CD8-positive, alpha-beta memory T cell (primary cell): ENCODE results near the gene MVP. TPM values are rescaled to one million over a fixed set of nuclear protein-coding genes. Genes with fewer than 3 reads are reported as not detected.
"Not testable (repeated sequence)": the region's sequence is repeated elsewhere in the genome, so short reads cannot be mapped to it uniquely, and the experiment has no call there.

Experiments used
- CTCF ChIA-PET: fragments of 350-600 bp; sonication (Branson Sonifier 250); formaldehyde crosslinking; loops from one replicate; lab custom pipeline; 2021; ENCODE audit warnings: antibody characterized with exemption; lab: Charles Lee
- POLR2A ChIA-PET: fragments of 350-600 bp; sonication (Branson Sonifier 250); formaldehyde crosslinking; loops from one replicate; lab custom pipeline; 2021; ENCODE audit warnings: antibody characterized with exemption; lab: Charles Lee
- DNase-seq, 5 donors: peaks; one replicate each; pipeline versions ENCODE4 v3.0.0 to v3.0.0-alpha.2; 2020 to 2022; ENCODE audit warnings: mixed read lengths in 1 of 5
- H3K27ac ChIP-seq: one replicate; pipeline ENCODE4 v1.7.0; 2013; ENCODE audit warnings: low read depth, mild to moderate bottlenecking, low read length, moderate library complexity
- H3K27me3 ChIP-seq: 2 replicates; pipeline ENCODE4 v1.7.0; 2013; ENCODE audit warnings: low read length, mild to moderate bottlenecking; ENCODE audit not compliant: insufficient read depth, poor library complexity, severe bottlenecking
- H3K36me3 ChIP-seq: 2 replicates; pipeline ENCODE4 v1.7.0; 2013; ENCODE audit warnings: mild to moderate bottlenecking, low read length, moderate library complexity; ENCODE audit not compliant: insufficient read depth
- H3K4me1 ChIP-seq: 2 replicates; pipeline ENCODE4 v1.7.0; 2013; ENCODE audit warnings: mild to moderate bottlenecking, low read length, moderate library complexity; ENCODE audit not compliant: insufficient read depth
- H3K4me3 ChIP-seq: 2 replicates; pipeline ENCODE4 v1.7.0; 2013; ENCODE audit warnings: mild to moderate bottlenecking, low read length
- H3K9me3 ChIP-seq: 2 replicates; pipeline ENCODE4 v1.7.0; 2013; ENCODE audit warnings: mild to moderate bottlenecking, low read length
- H3K27ac Mint-ChIP-seq, 8 donors: one replicate each; pipeline ENCODE4 v1.8.0; 2020 to 2021; ENCODE audit warnings: mixed read lengths in 8 of 8, mild to moderate bottlenecking in 6 of 8, inconsistent platforms in 3 of 8, moderate library complexity in 3 of 8
- H3K27me3 Mint-ChIP-seq, 2 donors: one replicate each; pipeline ENCODE4 v1.8.0; 2020 to 2021; ENCODE audit warnings: mixed read lengths in 2 of 2, mild to moderate bottlenecking in 1 of 2, moderate library complexity in 1 of 2
- H3K36me3 Mint-ChIP-seq, 3 donors: one replicate each; pipeline ENCODE4 v1.8.0; 2020 to 2021; ENCODE audit warnings: mixed read lengths in 3 of 3, inconsistent platforms in 1 of 3, mild to moderate bottlenecking in 1 of 3
- H3K4me1 Mint-ChIP-seq, 3 donors: one replicate each; pipeline ENCODE4 v1.8.0; 2020 to 2021; ENCODE audit warnings: mixed read lengths in 3 of 3, inconsistent platforms in 1 of 3, mild to moderate bottlenecking in 1 of 3
- H3K4me3 Mint-ChIP-seq, 7 donors: one replicate each; pipeline ENCODE4 v1.8.0; 2020 to 2021; ENCODE audit warnings: mixed read lengths in 7 of 7, mild to moderate bottlenecking in 6 of 7, moderate library complexity in 4 of 7, inconsistent platforms in 2 of 7
- H3K9me3 Mint-ChIP-seq, 5 donors: one replicate each; pipeline ENCODE4 v1.8.0; 2020 to 2022; ENCODE audit warnings: mixed read lengths in 5 of 5, mild to moderate bottlenecking in 3 of 5, moderate library complexity in 2 of 5, inconsistent platforms in 1 of 5
- polyA plus RNA-seq: library from polyadenylated mRNA; unstranded; fragments of 300-500 nt; fragmentation: Illumina TruSeq; gene quantifications from one replicate; pipeline ENCODE4 v1.2.3, GENCODE V29; 2021
- total RNA-seq, 2 experiments: library from RNA; stranded (reverse); gene quantifications; one replicate each; pipeline ENCODE4 v1.2.3, GENCODE V29; 2021

MVP gene
- total and polyA plus RNA-seq, 3 experiments from 2014 or later: 54.5 to 155 (median 55.4) TPM

GRCh38 chr16:29784157-29784556 is 36.1 kb upstream of the MVP start:
- CTCF ChIA-PET: interaction anchor here (0.6 to 5.1 kb wide), 19 partner anchors 9 to 287 kb away, joined by 3 to 53 read pairs (median 6); partner anchors contain the start of genes MVP and PAGR1
- no peaks in the 10 kb centered on the region for H3K36me3 ChIP-seq
- Mint-ChIP-seq H3K4me1 (peaks cover 15 to 24% (median 24%) of the 10 kb centered on the region in 3 donors), H3K27me3 (peaks cover 0 to 3% of the 10 kb centered on the region in 2 donors), H3K27ac (peak overlapping the region in 6 of 8 donors; percentile 4 to 86 (median 44)), H3K4me3 (peak overlapping the region in 1 of 7 donors; percentile 25), H3K36me3 (peaks cover 0 to 2% (median 0%) of the 10 kb centered on the region in 3 donors), H3K9me3 (no peaks in the 10 kb centered on the region)
- no peak overlapping the region for H3K27ac ChIP-seq
- POLR2A ChIA-PET: interaction anchor here (0.6 to 1.0 kb wide), 3 partner anchors 29 to 46 kb away, joined by 3 read pairs; no protein-coding TSS in a partner anchor
- H3K9me3 ChIP-seq: no peaks in the 10 kb centered on the region
- peaks cover 14% of the 10 kb centered on the region for H3K4me1 ChIP-seq
- no peak overlapping the region for H3K4me3 ChIP-seq
- peak in 1 of 5 donors; percentile 36 for DNase-seq
- H3K27me3 ChIP-seq: no peaks in the 10 kb centered on the region

- Histone ChIP-seq H3K4me1 (peaks cover 20% of the 10 kb centered on the region), H3K9me3 (no peaks in the 10 kb centered on the region), H3K4me3 (peak overlapping the region; percentile 33), H3K36me3 (no peaks in the 10 kb centered on the region), H3K27ac (no peak overlapping the region), H3K27me3 (no peaks in the 10 kb centered on the region)
- Mint-ChIP-seq H3K36me3 (peaks cover 0 to 2% (median 0%) of the 10 kb centered on the region in 3 donors), H3K27me3 (peaks cover 0 to 3% of the 10 kb centered on the region in 2 donors), H3K27ac (peak overlapping the region in 7 of 8 donors; percentile 47 to 83 (median 74)), H3K4me1 (peaks cover 17 to 28% (median 27%) of the 10 kb centered on the region in 3 donors), H3K4me3 (peak overlapping the region; percentile 50 to 77 (median 69)), H3K9me3 (no peaks in the 10 kb centered on the region)
- peak; percentile 55 to 79 (median 62) for DNase-seq
- ChIA-PET CTCF (interaction anchor here (0.6 to 5.1 kb wide), 26 partner anchors 10 to 286 kb away, joined by 3 to 53 read pairs (median 5); partner anchors contain the start of genes MVP and PAGR1), POLR2A (interaction anchor here (0.5 to 1.6 kb wide), 10 partner anchors 22 to 612 kb away, joined by 3 to 9 read pairs (median 4); partner anchors contain the start of genes C16orf54 and PAGR1)
Measured at GRCh38 chr16:29784901-29785500, 35.3 kb upstream of the MVP start.

- H3K27ac ChIP-seq, H3K27me3 Mint-ChIP-seq, H3K36me3 ChIP-seq, H3K27me3 ChIP-seq, H3K9me3 Mint-ChIP-seq, H3K9me3 ChIP-seq, POLR2A ChIA-PET, H3K4me3 ChIP-seq: not testable (repeated sequence)
- Mint-ChIP-seq H3K27ac (peak overlapping the region in 1 of 8 donors; percentile 36), H3K4me3 (peak overlapping the region in 1 of 7 donors; percentile 10), H3K36me3 (peaks cover 0 to 12% (median 0%) of the 10 kb centered on the region in 3 donors), H3K4me1 (peaks cover 34 to 44% (median 37%) of the 10 kb centered on the region in 3 donors)
- H3K4me1 ChIP-seq: peaks cover 31% of the 10 kb centered on the region
- peak in 1 of 5 donors; percentile 8 for DNase-seq
- CTCF ChIA-PET: interaction anchor here (2.4 to 5.1 kb wide), 4 partner anchors 30 to 86 kb away, joined by 8 to 53 read pairs (median 24); partner anchors contain the start of gene PAGR1
Measured at GRCh38 chr16:29787155-29787554, 33.1 kb upstream of the MVP start.

GRCh38 chr16:29789775-29790182 is 30.5 kb upstream of the MVP start:
- Mint-ChIP-seq H3K36me3 (peaks cover 0 to 24% (median 5%) of the 10 kb centered on the region in 3 donors), H3K27ac (peak overlapping the region; percentile 94 to 99 (median 98)), H3K4me3 (peak overlapping the region; percentile 94 to 99 (median 99)), H3K9me3 (no peaks in the 10 kb centered on the region), H3K4me1 (peaks cover 44 to 61% (median 48%) of the 10 kb centered on the region in 3 donors), H3K27me3 (peaks cover 0 to 4% of the 10 kb centered on the region in 2 donors)
- Histone ChIP-seq H3K9me3 (no peaks in the 10 kb centered on the region), H3K27me3 (no peaks in the 10 kb centered on the region), H3K36me3 (no peaks in the 10 kb centered on the region), H3K4me1 (peaks cover 48% of the 10 kb centered on the region), H3K4me3 (peak overlapping the region; percentile 76), H3K27ac (peak overlapping the region; percentile 85)
- no peak for DNase-seq
- CTCF ChIA-PET: interaction anchor here (0.7 to 4.7 kb wide), 31 partner anchors 11 to 110 kb away, joined by 3 to 51 read pairs (median 6); partner anchors contain the start of genes C16orf54, CDIPT, PAGR1 and ZG16
- POLR2A ChIA-PET: interaction anchor here (0.6 to 3.3 kb wide), 17 partner anchors 11 to 620 kb away, joined by 3 to 59 read pairs (median 7); partner anchors contain the start of genes C16orf54, MAZ, MVP and PAGR1

- ChIA-PET POLR2A (interaction anchor here (0.5 to 3.3 kb wide), 19 partner anchors 11 to 894 kb away, joined by 3 to 59 read pairs (median 6); partner anchors contain the start of genes C16orf54, MAZ, MVP and PAGR1), CTCF (interaction anchor here (0.7 to 4.7 kb wide), 33 partner anchors 11 to 111 kb away, joined by 3 to 51 read pairs (median 6); partner anchors contain the start of genes C16orf54, CDIPT, PAGR1 and ZG16)
- Mint-ChIP-seq H3K4me3 (peak within 1 kb of the TSS; percentile 94 to 99 (median 99)), H3K4me1 (peaks cover 40 to 61% (median 47%) of the 10 kb centered on the region in 3 donors), H3K27ac (peak within 1 kb of the TSS; percentile 94 to 99 (median 98)), H3K9me3 (no peaks in the 10 kb centered on the region), H3K27me3 (peaks cover 0 to 4% of the 10 kb centered on the region in 2 donors), H3K36me3 (peaks cover 0 to 26% (median 5%) of the 10 kb centered on the region in 3 donors)
- H3K4me3 ChIP-seq: peak within 1 kb of the TSS; percentile 95
- peaks cover 43% of the 10 kb centered on the region for H3K4me1 ChIP-seq
- no peaks in the 10 kb centered on the region for H3K27me3 ChIP-seq
- peak within 1 kb of the TSS; percentile 85 for H3K27ac ChIP-seq
- no peaks in the 10 kb centered on the region for H3K9me3 ChIP-seq
- H3K36me3 ChIP-seq: peaks cover 5% of the 10 kb centered on the region
- DNase-seq: peak; percentile 99 to 100 (median 100)
Measured at GRCh38 chr16:29790183-29790948, 29.9 kb upstream of the MVP start, which contains the start of gene KIF22. TSS of gene KIF22 (plus strand) at chr16:29790751. CDS start at chr16:29790760, 9 bp downstream.

- no peaks in the 10 kb centered on the region for H3K27me3 ChIP-seq
- Mint-ChIP-seq H3K27ac (peak overlapping the region; percentile 94 to 99 (median 98)), H3K27me3 (peaks cover 0 to 3% of the 10 kb centered on the region in 2 donors), H3K36me3 (peaks cover 0 to 30% (median 5%) of the 10 kb centered on the region in 3 donors), H3K4me1 (peaks cover 41 to 57% (median 48%) of the 10 kb centered on the region in 3 donors), H3K9me3 (no peaks in the 10 kb centered on the region), H3K4me3 (peak overlapping the region; percentile 94 to 99 (median 99))
- peak overlapping the region; percentile 95 for H3K4me3 ChIP-seq
- peaks cover 5% of the 10 kb centered on the region for H3K36me3 ChIP-seq
- POLR2A ChIA-PET: interaction anchor here (0.8 to 3.3 kb wide), 16 partner anchors 10 to 91 kb away, joined by 3 to 59 read pairs (median 8); partner anchors contain the start of genes C16orf54, MAZ, MVP and PAGR1
- DNase-seq: no peak
- CTCF ChIA-PET: interaction anchor here (0.8 to 4.7 kb wide), 29 partner anchors 10 to 111 kb away, joined by 3 to 51 read pairs (median 6); partner anchors contain the start of genes C16orf54, CDIPT, PAGR1 and ZG16
- H3K4me1 ChIP-seq: peaks cover 39% of the 10 kb centered on the region
- no peaks in the 10 kb centered on the region for H3K9me3 ChIP-seq
- H3K27ac ChIP-seq: peak overlapping the region; percentile 84
Measured at GRCh38 chr16:29790949-29791844, 29.1 kb upstream of the MVP start.
